T-helper 22 cell (primary cell): ENCODE results near the gene TIMP3.

Experiments used
- DNase-seq: peaks from one replicate; pipeline ENCODE4 v3.0.0-alpha.2; 2020; ENCODE audit warnings: low read depth

The TIMP3 gene

DNA sequence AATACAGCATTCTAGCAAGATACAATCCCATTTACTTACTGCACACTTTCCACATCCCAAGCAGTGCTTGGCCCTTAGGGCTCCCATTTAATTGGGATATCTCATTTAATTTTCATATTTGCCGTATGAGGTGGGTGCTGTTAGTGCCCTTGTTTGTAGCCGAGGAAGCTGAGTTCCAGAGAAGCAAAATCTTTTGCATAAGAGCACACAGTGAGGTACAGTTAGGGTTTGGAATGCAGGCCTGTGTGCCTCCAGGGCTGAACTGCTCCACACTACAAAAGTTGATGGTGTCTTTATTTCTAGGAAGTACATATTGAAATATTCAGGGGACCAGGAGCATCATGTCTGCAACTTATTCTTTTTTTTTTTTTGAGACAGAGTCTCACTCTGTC is 15.5 kb upstream of the TIMP3 start:
- no peak for DNase-seq

DNA sequence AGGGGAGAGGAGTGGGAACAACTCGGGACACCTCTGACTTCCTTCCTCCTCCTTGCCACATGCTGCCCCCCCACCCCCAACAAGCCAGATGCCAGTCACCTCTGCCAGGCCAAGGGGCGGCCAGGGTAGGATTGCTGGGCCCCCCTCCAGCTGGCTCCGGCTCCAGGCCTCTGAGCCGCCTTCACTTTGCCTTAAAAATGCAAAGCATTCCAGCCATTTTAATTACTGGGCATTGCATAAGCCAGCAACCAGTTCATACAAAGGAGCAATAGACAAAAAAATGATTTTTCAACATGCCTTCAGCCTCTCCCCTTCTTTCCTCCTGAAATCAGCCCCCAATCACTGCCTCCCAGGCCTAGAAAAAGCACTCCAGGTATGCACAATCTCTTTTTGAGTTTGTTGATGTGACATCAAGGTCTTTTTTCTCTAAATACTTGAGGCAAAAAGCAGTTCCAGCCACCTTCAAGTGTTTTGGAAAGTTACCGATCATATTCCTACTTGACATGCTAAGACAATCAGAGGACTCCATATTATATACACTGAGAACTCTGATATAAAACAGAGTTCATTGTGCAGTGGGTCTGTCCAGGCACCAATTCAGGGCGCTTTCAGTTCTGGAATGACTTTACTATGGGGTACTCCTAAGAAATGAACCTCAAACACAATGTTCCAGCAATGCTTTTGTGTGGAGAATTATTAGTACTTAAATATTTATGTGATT is 12.4 kb upstream of the TIMP3 start:
- DNase-seq: no peak

DNA sequence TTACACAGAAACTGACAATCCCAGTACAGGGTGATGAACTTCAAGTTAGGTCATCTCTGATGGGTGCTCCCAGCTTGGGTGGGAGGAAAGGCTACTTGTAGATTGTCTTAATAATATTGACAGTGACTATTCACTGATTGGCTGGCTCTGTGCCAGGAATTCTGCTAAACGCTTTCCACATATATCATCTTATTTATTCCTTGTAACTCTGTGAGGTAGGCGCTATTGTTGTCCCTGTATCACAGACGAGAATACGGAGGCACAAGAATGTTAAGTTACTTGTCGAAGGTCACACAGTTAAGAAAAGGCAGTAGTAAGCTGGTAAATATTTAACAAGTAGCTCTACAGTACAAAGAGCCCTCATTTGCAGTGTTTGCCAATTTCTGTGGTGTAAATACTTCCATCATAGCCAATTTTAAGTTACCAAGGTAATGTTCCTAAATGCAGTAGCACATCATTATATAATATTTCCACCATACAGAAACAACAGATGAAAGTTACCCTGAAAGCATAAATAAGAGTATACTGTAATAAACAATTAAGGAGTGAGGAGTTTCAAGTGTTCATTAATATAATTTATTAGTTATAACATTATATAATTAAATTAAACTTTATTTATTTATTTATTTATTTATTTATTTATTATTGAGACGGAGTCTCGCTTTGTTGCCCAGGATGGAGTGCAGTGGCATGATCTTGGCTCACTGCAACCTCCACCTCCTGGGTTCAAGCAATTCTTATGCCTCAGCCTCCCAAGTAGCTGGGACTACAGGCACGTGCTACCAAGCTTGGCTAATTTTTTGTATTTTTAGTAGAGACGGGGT is 11.5 kb upstream of the TIMP3 start:
- no peak for DNase-seq

DNA sequence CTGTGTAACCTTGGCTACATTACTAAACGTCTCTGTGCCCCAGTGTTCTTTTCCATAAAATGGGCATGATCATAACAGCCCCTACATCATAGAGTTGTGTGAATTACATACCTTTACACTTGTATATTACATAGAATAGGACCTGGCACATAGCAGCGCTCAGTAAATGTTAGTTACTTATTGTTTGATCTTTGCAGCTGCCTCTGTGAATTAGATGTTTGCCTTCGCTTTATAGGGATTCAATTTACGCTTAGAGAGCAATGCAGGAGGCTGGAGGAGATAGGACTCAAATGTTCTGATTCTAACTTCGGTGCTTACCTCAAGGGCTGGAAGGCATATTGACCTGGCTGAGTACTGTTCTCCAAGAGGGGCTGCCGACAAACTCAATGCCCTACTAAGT is 10.4 kb upstream of the TIMP3 start:
- DNase-seq: no peak

DNA sequence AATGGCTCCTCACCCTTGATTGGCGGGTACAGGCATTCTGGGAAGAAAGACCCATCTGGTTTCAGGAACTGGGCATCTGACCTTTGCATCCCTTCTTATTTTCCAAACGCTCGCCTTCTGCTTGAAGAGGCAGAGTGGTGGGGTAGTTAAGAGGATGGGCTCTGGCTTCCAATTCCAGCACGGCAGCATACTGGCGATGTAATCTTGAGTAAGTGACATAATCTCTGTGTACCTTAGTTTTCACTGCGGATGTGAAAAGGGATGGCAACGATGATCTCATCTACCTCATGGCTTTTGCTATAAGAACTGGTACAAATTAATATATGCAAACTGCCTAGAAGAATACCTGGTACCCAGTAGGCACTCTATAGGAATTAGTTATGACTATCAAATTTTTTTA is 10.0 kb upstream of the TIMP3 start:
- no peak for DNase-seq

DNA sequence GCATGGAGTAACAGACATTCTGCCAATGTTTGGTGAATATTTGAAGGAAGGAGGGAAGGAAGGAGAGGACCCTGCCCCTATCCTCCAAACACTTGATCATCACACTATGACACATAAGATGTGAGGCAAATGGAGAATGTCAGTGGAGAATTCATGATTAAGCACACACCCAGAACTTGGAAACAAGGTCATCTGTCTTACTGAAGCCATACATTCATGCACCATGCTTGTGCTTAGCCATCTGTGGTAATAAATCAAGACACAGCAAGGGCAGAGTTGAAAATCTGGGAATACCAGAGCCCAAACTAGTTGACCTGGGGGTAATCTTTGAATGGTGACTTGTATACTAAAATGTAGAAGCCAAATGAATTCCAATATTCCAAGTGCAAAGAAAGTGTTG is 7.9 kb upstream of the TIMP3 start:
- DNase-seq: no peak

DNA sequence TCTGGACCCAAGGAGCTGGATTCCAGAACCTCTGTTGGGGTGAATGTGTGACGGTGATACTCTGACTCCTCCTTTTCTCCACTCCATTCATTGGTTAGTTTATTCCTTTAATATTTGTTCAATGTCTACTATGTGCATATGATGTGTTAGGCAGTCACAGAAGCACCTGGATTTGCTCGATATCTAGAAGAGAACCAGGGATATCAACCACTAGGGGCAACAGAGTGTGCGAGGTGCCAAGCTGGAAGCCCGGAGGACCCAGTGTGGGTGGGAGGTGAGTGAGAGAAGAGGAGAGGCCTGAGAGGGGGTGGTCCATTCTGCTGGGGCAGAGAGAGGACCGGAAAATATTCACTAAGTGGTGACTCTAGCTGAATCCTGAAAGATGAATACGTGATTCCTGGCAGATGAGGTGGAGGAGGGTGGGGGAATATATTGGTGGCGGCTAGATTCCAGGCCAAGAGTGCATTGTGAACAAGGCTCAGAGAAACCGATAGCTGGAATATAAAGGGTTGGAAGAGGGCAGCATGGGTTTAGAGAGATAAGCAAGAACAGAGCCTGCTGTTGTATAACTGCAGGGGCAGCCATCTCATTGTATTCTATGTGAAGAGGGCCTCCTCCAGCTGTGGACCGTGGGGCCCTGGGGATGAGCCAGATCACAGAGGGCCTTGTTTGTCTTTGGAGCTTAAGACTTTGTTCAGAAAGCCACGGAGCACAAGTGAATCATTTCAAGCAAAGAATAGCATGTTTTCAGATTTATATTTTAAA is 6.9 kb upstream of the TIMP3 start:
- DNase-seq: no peak

GRCh38 chr22:32795214-32795596 is 6.3 kb upstream of the TIMP3 start:
- no peak for DNase-seq

GRCh38 chr22:32796865-32797573 is 4.5 kb upstream of the TIMP3 start:
- no peak for DNase-seq

- no peak for DNase-seq
Observed at GRCh38 chr22:32799496-32799895, 2.0 kb upstream of the TIMP3 start.

DNA sequence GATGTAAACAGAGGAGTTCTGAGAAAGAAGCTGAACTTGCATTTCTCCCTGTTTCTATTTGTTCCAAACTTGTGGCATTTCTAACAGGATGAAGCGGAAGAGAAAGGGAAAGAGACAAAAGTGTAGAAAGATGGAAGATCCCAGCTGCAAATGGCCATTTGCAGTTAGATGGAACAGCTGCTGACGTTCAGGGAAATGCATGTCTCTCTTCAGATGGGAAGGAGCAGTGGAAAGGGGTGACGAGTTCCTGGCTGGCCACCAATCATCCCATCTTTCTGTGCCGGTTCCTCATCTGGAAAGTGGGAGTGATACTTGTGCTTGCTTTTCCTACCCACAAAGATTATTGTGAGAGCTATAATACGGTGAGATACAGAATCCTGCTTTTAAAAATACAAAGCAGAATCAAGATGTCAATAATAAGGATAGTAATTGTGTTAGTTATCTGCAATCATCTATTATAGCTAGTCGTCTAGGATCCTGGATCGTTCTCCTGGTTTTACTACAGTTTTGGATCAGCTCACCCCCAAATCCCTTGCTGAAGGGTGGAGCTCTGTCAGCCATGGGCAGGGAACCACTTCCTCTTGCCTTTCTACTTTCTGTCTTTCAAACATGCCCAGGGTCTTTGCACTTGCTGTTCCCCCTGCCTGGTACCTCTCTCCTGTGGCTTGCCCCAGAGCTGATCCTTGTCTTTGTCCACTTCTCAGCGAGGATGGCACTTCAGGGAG is 1.2 kb upstream of the TIMP3 start:
- no peak for DNase-seq

- no peak for DNase-seq
Observed at GRCh38 chr22:32800994-32801536, 440 bp upstream of the TIMP3 start.

DNA sequence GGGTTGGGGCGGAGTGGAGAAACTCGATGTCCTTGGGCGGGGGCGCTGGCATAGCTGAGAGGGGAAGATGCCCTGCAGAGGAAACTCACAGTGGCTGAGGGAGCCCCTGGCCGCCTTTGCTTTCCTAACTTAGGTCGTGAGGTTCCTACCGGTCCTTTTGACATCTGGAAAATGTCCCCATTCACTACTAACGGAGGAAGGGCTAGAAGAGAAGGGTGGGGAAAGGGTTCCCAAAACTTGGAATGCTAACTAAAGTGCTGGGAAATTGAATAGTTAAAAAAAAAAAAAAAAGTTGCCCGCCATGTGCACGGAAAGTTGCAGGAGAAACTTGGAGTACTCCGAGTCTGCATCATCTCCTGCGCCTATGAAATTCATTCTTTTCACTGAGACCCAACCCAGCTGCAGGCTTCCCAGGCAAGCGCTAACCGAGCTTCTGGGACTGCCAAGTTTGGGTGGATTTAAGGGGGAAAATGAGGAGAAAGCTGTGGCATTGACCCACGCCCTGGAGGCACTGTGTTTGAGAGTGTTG is 796 bp downstream of the TIMP3 start:
- no peak for DNase-seq

GRCh38 chr22:32803020-32803737 is 1.7 kb downstream of the TIMP3 start:
- DNase-seq: no peak

- no peak for DNase-seq
Observed at GRCh38 chr22:32803738-32804435, 2.4 kb downstream of the TIMP3 start.

GRCh38 chr22:32804531-32805360 is 3.2 kb downstream of the TIMP3 start:
- no peak for DNase-seq

GRCh38 chr22:32805361-32805881 is 3.9 kb downstream of the TIMP3 start:
- DNase-seq: no peak

DNA sequence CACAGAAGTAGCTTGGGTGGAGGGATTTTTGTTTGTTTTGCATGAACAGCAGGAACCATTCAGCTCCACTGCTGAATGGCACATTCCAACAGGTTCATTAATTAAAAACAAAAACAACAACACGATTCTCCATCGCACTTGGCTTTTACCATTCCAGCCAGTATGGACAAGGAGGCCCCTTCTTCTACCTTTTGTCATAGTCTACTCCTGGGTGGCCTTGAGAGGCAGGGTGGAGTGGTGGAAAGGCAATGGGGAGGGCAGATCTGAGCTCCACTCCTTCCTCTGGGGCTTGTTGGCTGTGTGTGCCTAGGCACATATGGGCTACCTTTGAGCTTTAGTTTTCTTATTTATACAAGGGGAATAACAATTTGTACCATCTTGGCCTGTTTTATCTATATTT is 4.8 kb downstream of the TIMP3 start:
- DNase-seq: no peak

GRCh38 chr22:32808038-32808445 is 6.5 kb downstream of the TIMP3 start:
- no peak for DNase-seq
